ENCODE results near the gene SPANXB1. TPM values are rescaled to one million over a fixed set of nuclear protein-coding genes. Genes with fewer than 3 reads are reported as not detected.
"Not testable (repeated sequence)": the region's sequence is repeated elsewhere in the genome, so short reads cannot be mapped to it uniquely, and the experiment has no call there.

Gene SPANXB1, protein sequence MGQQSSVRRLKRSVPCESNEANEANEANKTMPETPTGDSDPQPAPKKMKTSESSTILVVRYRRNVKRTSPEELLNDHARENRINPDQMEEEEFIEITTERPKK
- not detected for total RNA-seq
- long read RNA-seq: 0 reads

DNA sequence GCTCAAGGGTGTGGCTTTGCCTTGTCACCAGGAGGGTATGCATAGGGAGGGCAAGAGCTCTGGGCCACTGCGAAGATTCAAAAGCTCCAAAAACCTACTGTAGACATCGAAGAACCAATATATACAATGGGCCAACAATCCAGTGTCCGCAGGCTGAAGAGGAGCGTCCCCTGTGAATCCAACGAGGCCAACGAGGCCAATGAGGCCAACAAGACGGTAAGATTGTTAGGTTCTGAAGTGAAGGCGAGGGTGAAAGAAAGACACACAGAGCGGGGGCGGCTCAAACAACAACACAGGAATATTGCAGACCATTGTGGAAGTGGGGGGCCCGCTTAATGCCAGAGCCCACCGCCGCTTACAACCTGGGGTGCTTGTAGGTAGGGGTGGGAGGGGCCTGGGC is at the start of gene SPANXB1:
TSS of gene SPANXB1 (plus strand) at position 27 of the 400 bp plus-strand sequence. CDS start at position 127, 100 bp downstream.
- DNase-seq; intact Hi-C loops (cut with DNase I, micrococcal nuclease); ATAC-seq: not testable (repeated sequence)

DNA sequence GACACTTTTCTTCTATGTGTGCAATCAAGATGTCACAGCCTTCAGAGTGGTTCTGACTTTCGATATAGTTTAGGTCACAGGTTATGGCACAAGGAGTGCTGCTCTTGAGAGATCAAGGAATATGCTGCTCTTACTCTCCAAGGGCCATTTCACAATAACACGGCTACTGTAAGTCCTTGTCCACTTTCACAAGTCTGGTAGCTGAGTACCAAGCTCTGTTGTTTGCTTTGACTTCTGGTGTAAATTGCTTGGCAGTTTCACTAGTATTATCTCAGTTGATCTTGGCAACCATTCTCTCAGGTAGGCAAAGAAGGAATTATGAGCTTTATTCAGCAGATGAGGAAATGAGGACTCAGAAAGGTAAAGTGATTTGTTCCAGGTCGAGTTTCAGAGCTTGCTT is 35.4 kb upstream of the SPANXB1 start:
- intact Hi-C loops (cut with DNase I, micrococcal nuclease): no loop called here
- ATAC-seq: no peak

DNA sequence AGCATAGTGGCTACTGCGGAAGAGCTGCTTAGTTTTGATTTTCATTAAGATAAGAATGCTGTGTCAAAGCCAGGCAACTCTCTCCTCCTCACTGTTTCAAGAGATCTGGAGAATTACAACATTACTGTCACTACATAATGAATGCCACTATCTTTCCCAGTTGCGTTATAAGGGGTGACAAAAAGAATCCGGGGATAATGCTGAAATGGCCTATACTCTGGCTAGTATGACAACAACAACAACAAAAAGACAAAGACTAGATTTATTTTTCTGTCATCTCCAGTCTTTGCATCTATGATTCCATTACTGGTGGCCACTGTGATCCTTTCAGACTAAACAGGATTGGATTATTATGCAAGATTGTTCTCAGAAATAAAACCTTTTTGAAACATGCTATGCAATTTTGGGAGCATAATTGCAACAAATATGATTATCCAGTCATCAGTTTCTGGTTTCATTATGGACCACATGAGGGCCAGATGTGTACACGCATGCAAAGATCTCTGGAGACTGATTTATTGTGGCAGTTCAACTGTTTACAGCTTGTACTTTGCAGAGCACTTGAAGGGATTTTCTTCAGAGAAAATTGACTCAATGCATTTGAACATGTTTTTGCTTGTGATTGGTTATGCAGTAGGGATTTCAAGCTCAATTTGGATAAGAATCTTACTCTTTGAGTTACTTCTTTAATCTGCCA is 31.1 kb upstream of the SPANXB1 start:
- intact Hi-C loops (cut with DNase I, micrococcal nuclease): no loop called here
- ATAC-seq: no peak
- DNase-seq: no peak

More for the DNA sequence above, 35.4 kb upstream of the SPANXB1 start:
- DNase-seq: no peak

DNA sequence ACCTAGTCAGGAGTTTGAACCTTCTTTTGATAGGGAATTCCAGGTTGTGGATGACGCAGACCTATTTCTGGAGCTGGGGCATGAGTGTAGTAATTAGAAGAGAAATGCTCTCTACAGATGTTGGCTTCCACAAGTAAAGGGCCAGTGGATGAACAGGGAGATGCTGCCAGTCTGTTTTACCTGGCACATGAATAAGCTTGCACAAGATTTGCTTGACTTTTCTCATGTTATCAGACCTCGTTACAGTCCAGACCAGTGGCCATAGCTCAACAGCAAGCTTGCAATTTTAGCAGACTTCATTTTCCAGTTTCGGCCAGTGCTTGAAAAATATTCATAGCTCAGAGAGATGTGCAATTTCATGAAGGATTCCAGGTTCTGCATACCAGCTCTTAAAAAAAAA is 26.9 kb upstream of the SPANXB1 start:
- intact Hi-C loops (cut with DNase I, micrococcal nuclease): no loop called here
- DNase-seq (no peak), ATAC-seq (no peak)

DNA sequence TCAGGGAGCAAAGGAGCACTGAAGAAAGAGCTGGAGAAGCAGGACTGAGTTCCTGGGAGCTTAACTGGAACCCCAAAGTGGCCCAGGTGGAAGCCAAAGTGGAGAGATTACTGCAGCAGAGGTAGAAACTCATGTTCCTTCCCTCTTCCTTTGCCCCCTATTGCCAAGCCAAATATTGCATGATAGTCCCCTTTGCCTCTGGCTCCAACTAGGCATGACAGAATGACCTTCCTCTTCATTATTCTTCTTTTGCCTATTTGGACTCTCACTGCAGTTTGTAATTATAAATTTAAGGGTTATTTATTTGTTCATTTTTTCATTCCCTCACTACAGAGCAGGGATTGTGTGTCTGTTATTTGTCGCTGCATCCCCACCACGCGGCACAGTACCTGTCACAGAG is 22.1 kb upstream of the SPANXB1 start:
- DNase-seq: no peak
- no peak for ATAC-seq

DNA sequence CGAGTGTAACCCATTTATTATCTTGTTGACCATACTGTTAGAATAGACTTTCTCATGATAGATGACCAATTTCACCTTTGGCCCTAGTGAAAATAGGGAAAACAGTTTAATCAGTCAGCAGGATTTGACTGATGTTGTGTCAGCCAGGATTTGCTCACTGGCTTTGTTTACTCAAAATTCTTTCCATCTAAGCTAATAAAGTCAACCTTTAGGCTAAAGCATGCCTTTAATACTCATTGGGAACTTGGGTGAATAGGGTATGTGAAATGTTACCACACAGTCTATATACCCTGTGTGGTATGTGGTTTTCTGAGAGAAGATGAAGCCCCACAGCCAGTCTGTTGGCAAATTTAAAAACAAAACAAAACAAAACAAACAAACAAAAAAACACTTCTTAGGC is 18.7 kb upstream of the SPANXB1 start:
- intact Hi-C loops (cut with DNase I, micrococcal nuclease): no loop called here
- no peak for ATAC-seq
- no peak for DNase-seq

More for the DNA sequence above, 22.1 kb upstream of the SPANXB1 start:
- intact Hi-C loops (cut with DNase I, micrococcal nuclease): no loop called here

DNA sequence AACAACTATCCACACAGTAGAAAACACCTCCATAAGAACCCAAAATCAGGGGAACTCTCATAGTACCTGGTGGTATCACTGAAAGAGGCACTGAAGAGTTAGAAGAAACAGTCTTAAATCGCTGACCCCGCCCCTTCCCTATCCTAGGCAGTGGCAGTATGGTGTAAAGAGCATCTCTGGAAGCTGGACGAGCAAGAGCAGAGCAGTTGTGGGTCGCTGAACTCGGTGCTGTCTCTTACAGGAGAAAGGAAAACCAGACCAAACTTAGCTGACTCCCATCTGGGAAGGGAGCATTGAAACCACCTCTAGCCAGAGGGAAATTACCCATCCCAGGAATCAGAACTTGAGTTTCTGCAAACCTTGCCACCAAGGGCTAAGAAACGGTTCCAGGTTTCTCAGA is 2.8 kb downstream of the SPANXB1 start:
- ATAC-seq; intact Hi-C loops (cut with DNase I, micrococcal nuclease); DNase-seq: not testable (repeated sequence)

DNA sequence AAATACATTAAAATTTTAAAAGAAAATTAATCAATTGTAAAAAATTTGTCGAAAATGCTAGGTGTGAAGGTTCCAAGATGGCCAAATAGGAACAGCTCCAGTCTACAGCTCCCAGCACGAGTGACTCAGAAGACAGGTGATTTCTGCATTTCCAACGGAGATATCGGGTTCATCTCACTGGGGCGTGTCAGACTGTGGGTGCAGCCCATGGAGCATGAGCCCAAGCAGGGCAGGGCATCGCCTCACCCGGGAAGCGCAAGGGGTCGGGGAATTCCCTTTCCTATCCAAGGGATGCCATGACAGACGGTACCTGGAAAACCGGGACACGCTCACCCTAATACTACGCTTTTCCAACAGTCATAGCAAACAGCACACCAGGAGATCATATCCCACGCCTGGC is 41.9 kb downstream of the SPANXB1 start:
- intact Hi-C loops (cut with DNase I, micrococcal nuclease); ATAC-seq; DNase-seq: not testable (repeated sequence)

DNA sequence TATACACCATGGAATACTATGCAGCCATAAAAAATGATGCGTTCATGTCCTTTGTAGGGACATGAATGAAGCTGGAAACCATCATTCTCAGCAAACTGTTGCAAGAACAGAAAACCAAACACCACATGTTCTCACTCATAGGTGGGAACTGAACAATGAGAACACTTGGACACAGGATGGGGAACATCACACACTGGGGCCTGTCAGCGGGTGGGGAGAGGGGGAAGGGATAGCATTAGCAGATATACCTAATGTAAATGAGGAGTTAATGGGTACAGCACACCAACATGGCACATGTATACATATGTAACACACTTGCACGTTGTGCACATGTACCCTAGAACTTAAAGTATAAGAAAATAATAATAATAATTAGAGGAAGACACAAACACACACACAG is 47.5 kb downstream of the SPANXB1 start:
- intact Hi-C loops (cut with DNase I, micrococcal nuclease); ATAC-seq; DNase-seq: not testable (repeated sequence)

DNA sequence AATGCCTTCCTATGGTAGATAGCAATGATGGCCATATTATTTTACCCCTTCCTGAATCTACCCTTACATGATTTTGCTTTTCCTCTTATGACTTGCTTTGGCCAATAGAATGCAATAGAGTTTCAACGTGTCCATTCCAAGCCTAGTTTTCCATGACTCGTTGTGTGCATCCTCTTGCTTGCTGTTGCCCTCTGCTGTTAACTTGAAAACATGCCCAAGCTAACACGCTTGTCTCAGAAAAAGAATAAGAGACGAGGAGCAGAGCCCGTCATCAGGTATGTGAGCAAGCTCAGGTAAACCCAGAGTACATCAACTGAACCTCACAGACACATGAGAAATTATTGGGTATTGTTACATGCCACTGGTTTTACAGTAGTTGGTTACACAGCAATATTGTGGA is 49.7 kb downstream of the SPANXB1 start:
- intact Hi-C loops (cut with DNase I, micrococcal nuclease); DNase-seq; ATAC-seq: not testable (repeated sequence)

Other genes starting within 250 kb of the SPANXB1 start
- gene LDOC1, start 174.5 kb downstream of the SPANXB1 start, total RNA-seq: 1 to 10 TPM; 2.0 to 3.1 TPM
- not detected for gene SPANXC, start 239.9 kb downstream of the SPANXB1 start, total RNA-seq